Activated CD4-positive, alpha-beta T cell treated with anti-CD3 and anti-CD28 coated beads for 1 hour (primary cell): ENCODE measurements around the gene IFT43.

Source experiments
- DNase-seq: peaks from one replicate; pipeline ENCODE4 v3.0.0-alpha.2; 2020

Gene IFT43

DNA sequence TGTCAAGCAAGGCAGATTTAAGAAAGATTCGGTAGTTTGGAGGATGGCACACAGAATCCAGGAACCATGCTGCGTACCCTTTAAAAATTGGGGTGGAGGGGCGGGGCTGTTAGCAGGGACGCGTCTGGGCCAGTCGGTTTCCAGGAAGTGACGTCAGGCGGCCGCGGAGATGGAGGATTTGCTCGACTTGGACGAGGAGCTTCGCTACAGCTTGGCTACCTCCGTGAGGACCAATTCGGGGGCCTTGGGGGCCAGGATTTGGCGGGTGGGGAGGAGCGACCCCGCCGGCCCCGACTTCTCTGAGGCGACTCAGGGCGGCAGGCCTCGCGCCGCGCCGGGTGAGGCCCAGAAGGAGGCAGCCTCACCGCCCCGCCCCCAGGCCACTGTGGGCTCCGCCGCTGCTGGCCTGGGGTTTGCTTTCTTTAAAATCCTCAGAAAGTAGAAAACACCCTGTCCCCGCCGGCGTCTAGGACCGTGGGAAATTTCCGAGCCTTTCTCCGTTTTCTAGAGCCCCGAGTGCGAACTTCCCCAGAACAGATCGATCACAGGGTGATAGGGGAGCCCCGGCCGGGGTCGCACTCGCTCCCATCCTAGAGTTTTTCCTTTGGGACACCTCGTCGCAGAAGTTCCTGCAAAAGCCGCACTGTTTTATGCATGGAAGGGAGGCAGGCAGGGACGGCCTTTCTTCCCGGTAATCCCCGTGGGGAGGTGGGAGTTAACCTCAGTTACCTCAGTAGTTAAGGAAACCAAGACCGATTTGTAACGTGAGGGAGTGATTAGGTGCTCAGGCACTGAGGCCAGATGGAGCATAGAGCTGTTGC lies at the start of gene IFT43:
IFT43 (plus strand) TSS at position 146 of the 821 bp plus-strand sequence; CDS start at position 170, 24 bp downstream.
- peak; percentile 86 for DNase-seq

DNA sequence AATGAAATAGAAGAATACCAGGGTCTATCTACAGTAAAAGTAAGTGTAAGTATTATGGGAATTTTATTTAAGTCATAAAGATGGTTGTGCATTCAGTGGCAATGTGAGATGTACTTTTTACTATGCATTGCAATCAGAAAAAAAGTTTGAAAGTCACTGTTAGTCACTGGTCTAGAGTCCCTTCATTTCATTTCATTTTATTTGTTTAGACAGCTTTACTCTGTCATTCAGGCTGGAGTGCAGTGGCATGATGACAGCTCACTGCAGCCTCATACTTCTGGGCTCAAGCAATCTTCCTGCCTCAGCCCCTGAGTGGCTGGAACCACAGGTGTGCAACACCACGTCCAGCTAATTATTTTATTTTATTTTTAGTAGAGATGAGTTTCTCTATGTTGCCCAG lies 46.4 kb upstream of the IFT43 start:
- no peak for DNase-seq

DNA sequence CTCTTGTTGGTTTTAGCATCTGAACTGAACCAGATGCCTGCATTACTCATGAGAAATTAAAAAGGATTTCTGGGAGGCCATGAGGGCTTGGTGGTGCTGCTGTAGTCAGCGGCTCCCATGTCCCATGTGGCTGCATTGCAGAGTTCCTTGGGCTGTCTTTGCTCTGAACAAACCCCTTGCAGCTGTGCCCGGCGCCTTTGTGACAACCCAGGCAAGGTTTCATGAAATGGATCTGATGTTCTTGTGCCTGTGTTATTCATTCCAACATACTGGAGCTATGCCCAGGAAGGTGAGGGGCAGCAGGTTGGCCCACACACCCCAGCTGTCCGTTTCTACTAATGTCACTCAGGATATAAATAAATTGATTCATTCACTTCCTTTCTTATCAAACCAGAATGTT lies 44.5 kb upstream of the IFT43 start:
- DNase-seq, result no peak

DNA sequence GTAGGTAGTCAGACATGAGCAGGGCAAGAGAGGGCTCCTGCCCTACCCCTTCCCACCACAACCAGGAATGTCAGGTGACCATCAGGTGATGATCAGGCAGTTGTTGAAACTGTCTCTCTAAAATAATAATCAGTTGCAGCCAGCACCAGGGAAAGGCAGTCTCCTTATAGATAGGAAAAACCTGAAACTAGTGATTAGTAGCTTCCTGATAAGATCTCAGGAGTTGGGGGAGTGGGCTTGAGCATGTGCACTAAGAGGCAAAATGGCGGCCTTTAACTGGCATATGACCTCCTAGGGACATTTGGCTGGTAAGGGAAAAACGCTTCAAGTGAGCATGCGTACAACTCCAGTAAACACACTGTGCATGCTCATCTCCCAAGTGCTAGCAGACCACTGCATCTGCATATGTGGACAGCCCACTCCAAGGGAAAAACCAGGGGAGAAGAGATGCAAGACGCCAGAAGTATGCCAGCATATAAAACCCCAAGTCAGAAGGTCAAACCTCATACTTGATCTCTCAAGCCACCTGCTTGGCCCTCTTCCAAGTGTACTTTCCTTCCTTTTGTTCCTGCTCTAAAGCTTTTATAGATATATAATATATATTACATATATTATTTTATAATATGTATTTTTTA lies 40.8 kb upstream of the IFT43 start:
- DNase-seq, result no peak

DNA sequence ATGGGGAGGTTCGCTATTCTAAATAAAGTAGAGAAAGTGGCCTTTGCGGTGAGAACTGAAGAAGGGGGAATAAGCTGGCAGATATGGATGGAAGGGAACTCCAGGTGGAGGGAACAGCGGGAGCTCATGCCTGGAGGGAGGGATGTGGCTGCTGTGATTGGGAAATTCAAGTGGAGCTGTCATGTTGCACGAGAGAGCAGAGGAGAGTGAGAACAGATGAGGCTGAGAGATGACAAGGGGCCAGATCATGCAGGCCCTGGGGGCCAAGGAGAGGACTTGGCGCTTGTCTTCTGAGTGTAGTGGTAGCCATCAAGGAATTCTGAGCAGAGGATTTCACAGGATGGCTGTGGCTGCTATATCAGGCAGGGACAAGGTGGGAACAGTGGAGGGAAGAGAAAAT lies 38.8 kb upstream of the IFT43 start:
- no peak for DNase-seq

DNA sequence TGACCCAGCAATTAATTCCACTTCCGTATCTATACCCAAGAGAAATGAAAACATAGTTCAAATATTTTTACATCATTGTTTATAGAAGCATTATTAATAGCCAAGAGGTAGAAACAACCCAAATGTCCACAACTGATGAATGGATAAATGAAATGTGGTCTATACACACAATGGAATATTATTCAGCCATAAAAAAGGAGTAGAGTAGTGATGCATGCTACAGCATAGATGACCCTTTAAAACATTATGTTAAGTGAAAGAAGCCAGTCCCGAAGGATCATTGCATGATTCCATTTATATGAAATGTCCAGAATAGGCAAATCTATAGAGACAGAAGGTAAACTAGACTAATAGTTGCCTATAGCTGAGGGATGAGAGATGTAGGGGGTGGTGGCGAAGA lies 33.1 kb upstream of the IFT43 start:
- no peak for DNase-seq

DNA sequence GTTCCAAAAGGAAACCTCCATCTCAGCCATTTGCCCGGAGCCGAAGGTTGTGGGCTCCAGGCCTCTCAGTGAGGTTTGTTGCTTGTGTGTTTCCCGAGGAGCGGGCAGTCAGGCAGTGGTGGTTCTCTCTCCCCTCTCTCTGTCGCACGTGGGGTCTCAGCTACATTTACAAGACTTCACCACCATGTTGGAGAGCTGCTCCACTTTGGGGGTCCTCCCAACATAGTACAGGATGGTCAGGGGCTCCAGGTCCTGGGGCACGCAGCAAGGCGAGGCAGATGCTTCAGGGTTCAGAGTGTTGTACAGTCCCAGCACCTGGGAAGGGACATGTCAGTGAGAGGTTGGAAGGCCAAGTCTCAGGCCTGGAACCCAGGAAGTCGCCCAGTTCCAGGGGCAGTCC lies 26.5 kb upstream of the IFT43 start:
- DNase-seq, result no peak

DNA sequence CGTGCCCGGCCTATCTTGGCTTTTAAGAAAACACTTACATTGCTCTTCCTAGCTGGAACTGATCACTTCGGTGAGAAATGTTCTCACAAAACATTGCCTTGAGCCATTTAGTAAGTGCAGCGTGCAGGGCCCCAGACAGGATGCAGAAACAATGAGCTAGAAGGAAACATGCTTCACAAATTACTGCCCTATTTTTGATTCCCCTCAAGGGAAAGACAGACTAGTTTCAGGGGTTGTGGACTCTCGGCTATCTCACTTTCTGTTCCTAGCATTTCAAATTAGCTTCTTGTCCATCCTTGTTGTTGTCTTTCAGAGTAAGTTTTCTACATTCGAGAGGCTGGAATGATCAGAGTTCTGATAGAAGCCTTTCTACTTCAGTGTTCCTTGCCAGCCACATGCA lies 25.3 kb upstream of the IFT43 start:
- DNase-seq, result no peak

DNA sequence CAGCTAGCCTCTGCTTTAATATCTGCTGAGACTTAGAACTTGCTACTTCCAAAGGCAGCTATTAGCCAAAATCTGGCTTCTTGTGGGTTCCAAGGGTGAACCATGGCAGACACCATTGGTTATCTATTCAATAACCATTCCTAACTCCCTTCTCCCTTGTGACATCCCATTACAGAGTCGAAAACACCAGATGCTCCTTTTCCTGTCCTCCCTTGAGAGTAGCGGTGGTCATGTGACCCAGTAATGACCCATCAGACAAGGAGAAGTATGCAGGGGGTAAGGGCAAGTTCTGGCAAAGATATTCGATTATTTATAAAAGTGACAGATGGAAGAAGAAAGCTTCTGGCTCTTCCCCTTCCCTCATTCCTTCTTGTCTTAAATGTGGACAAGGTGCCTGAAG lies 23.9 kb upstream of the IFT43 start:
- DNase-seq, result no peak

DNA sequence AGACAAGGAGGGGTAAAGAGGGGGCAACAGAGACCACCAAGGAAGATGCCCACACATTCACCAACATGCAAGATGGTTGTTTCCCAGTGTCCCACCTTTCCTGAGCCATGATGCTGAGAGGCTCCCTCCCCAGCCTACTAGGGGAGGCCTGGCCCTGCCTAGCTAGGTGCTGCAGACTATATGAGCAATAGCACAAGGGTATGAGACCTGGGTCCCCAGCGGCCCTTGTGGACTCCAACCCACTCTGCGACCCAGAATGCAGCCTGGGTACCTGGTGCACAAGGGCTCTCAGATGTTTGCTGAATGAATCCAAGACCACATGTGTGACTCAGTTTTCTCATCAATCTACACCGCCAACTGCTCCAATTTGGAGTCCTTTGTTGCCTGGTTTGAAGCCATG lies 17.7 kb upstream of the IFT43 start:
- no peak for DNase-seq

DNA sequence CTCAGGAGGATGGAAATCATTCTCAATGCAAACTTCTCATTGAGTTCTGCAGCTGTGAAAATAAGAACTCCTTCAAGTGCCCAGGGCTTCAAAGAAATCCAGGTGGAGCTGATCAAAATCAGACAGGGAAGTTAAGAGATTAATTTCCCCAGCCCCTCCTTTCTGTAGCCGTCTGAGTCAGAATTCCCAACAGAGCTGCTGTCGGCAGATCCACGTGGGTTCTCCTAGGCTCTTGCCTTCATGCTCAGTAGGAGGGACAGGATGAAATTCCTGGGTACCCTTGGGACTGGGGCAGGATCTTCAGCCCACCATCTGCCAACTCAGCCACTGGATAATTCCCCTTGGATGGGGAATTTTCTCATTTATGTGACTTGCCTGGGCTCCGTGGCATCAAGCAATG lies 17.1 kb upstream of the IFT43 start:
- no peak for DNase-seq

DNA sequence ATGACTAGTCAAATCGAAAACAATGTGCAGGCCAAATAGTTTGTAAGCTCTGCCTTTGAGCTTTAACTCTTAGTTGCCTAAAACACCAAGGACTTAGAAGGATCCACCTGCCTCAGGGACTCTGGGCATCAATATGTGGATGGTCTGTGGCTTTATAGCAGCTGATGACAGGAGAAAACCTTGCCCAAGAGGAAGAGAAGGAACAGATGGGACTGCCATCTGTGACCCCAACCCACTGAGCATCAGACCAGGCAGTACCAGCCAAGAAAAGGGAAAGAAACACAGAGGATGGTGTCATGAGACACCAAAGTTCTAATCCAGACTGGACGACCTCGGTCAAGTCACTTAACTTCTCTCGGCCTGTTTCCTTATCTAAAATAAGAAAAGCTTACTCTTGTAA lies 16.4 kb upstream of the IFT43 start:
- no peak for DNase-seq

DNA sequence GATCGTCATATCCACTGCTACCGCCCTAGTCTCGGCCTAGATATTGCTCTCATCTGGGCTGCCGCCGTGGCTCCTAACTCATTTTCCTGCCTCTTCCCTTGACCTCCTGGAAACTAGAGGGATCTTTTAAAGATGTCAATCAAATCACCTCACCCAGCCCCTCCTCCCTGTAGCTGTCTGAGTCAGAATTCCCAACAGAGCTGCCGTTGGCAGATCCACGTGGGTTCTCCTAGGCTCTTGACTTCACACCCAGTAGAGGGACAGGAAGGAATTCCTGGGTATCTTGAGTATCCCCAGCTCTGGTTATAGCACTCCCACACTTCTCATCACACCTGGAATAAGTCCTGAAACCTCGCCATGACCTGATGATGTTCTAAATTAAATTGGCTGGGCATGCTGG lies 15.7 kb upstream of the IFT43 start:
- no peak for DNase-seq

DNA sequence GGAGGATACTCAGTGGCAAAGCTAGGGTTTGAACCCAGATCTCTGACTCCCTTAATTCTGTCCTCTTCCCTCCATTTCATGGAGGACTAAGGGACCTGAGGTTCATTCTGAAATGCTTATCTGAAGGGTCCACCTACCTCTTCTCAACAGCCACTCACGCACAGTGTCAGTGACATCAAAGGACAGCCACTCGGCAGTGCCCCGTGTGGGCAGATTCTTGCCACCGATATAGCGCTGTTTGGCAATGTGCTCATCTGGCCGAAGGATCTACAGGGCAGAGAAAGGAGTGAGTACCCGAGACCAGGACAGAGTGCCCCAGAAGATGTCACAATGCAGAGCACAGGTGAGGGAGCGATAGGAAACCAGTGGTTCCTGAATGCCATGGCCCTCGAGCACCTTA lies 14.6 kb upstream of the IFT43 start:
- DNase-seq, result no peak

DNA sequence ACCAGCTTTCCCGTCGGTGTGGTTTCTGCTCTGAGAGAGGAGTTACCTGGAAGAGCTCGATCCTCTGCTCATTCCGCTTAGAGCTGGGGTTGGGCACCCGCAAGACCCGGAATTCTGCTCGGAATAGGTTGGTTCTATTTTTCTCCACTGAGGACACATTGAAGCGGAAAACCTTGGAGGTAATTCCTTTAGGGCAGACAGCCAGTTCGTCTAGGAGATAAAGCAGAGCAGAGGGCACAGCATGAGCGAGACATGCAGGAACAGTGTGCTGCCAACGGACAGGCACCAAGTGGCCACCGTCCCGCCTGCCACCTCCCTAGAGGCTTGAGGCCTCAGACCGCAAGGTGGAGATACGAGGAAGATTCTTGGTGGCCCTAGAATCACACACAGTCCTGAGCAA lies 14.1 kb upstream of the IFT43 start:
- DNase-seq, result no peak

DNA sequence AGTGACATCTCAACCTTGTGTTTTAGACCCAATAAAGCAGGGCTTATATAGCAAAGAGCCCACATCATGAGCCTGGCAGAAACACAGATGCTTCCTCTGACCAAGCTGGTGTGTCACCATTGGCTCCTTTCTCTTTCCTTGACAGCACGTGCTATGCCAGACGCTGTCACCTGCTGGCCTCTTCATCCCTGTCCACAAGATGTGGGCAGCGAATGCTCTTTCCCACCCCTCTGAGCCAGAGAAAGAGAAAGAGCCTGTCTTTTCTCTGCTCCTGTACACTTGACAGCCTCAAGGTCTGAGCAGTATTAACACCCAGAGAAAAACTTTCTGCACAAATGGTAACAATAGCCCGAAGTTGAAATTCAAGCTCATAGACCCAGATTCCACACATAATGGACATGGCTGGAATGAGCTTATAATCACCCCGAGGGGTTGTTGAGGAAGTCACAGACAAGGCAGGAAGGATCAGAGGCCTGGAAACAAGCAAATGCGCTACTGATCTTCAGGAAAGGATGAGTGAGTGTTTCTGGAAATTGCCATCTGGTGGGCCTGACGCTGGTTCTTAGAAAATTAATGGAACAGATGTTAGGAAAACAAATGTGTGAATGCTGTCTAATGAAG lies 12.7 kb upstream of the IFT43 start:
- DNase-seq, result no peak

DNA sequence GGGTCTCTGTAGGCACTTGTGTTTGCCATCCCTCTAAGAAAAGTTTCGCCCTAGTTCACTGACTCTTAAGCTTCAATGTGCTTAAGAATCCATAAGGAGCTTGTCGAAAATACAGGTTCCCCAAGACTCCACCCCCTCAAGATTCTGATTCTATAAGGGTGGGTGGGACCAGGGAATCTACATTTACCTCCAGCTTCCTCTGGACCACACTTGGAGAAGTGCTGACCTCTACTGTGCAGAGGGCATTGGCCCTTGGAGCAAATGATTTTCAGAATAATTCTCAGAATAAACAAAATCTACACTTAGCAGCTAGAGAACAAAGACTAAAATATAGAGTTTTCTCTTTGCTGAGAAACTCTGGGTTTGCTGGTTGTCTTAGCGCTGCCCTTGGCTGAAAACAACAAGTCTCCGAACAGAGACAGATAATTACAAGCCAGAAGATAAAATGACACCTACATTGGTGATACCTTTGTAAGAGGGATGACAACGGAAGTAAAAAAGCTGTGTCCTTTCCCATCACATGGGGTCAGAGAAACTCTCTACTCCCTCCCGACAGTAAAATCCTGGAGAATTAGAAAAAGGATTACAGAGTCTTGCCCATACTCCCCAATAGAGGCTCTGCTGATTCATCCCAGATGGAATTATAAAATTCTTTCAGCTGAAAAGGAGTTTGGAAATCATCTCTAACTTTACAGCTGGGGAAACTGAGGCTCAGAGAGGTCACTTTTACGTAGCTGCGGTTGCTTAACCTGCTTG lies 8.6 kb upstream of the IFT43 start:
- no peak for DNase-seq

DNA sequence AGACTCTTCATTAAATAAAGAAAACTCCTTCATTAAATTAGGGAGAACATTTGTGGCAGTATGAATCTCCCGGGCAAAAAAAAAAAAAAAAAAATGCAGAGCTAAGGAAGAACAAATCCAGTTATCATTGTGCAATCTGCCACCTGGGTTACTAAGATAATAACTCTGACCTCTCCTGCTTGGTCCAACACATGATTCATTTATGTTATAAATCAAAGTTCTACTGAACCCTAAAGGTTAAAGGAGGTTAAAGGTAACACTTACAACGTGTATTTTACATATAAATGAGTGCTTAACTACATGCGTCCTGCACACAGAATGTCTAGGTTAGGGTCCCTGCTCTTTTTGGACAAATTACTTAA lies 8.0 kb upstream of the IFT43 start:
- DNase-seq, result no peak

DNA sequence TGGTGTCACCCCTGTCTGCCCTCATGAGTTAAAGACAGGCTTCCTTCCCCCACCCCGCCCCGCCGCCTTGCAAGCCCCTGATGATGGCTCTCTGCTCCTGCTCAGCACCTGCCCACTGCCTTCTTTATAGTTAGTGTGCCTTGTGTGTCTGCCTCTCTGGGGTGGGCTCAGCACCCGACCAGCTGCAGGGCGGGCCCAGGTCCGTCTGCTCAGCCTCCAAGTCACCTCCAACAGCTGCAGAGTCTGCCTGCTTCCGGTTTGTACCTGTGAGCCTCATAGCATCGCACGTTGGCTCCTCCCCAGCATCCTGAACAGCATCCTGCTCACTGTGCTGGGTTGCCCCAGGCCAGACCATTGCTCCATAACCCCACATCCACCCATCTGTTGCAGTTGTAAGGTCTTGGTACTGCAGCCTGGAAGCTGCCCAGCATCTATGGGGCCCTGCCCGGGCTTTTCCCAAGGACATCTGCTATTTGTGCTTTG lies 7.3 kb upstream of the IFT43 start:
- no peak for DNase-seq

DNA sequence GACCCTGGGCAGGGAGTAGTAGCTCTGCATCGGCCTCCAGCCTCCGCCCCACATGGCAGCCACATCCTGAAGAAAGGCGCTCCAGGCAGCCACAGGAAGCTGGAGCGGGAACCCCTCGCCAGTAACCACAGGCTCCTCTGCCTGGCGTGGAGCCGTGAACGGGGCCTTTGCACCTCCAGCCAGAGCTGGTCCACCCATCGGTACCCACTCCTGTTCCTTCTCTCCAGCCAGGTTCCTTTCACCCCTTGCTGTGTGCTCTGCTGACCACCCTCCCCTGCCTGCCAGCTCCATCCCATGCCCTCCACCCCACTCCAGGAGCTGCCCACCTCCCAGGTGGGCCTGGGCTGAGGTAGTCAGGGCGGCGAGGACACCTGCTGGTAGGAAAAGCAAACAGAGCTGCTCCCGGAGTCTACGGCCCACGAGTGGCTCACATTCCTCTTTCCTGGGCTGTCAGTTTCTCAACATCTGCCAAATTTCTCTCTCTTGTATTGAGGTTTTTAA lies 6.4 kb upstream of the IFT43 start:
- no peak for DNase-seq

DNA sequence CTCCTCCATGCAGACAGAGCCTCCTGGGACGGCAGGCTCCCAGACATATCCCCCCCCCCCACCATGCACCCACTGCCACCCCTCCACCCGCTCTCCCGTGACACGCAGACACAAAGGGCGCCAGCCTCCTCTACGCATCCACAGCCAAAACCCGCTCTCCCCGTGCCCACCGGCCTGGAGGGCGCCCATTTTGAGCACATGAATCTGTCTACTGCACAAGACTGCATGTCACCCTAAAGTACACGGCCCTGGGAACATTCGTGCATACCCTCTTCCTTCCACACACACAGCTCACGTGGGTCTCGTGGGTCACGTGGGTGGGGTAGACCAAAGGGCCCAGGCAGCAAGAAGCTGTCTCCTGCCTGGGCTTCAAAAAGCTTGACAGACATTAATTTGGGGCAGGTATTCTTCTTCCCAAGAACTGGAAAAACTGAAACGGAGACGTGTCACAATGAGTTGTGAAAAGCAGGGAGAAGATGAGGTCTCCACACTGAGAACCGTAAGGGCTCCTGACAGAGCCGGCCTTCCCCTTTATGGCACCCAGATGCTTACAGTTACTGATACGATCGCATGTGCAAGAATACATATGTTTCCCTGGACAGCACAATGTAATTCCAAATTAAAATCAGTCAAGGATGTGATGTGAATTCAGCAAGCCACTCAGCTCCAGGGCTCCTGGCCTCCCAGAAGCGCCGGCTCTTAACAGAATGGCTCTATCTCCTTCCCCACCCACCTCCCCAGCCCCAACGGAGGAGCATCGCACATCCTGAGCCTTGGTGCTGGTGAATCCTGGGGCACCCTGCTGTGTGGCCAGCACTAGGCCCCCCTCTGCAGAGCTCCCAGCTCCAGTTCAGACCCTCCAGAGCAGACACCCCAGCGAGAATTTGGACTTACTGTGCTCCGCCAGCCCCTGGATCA lies 5.7 kb upstream of the IFT43 start:
- DNase-seq, result no peak

DNA sequence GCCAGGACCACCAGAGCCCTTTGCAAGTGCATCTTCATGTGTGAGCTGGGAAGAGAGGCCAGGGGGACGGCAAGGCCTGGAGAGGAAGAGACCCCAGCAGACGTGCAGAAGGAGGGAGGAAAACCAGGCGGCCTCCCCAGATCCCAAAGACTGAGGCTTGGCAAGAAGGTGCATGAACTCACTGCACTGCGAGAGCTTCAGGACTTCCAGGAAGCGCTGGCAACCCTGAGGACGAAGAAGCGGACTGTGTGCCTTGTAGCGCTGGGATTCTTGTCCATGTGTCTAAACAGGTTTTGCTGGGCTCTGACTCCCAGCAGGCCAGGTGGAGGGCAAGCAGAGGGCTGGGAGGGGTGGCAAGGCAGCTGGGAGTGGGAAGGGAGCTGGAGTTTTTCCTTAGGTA lies 4.7 kb upstream of the IFT43 start:
- no peak for DNase-seq
